Memory B cell (primary cell): ENCODE data around the gene KEAP1.
"Not testable (repeated sequence)": the region's sequence is repeated elsewhere in the genome, so short reads cannot be mapped to it uniquely, and the experiment has no call there.

ENCODE experiments used
- ATAC-seq: fragments of 150-1000 bp; cut with Tn5 transposase; 2 replicates; pipeline ENCODE4 v1.10.0; 2021; ENCODE audit warnings: low read depth, mild to moderate bottlenecking, moderate library complexity
- DNase-seq, 2 donors: peaks; one replicate each; pipeline ENCODE4 v3.0.0; 2022; ENCODE audit warnings: low spot score in 2 of 2
- H3K27ac Mint-ChIP-seq: one replicate; pipeline ENCODE4 v1.8.0; 2022; ENCODE audit warnings: mild to moderate bottlenecking, moderate library complexity, mixed read lengths
- H3K27me3 Mint-ChIP-seq: one replicate; pipeline ENCODE4 v1.8.0; 2022; ENCODE audit warnings: mixed read lengths
- H3K36me3 Mint-ChIP-seq: one replicate; pipeline ENCODE4 v1.8.0; 2022; ENCODE audit warnings: mild to moderate bottlenecking, mixed read lengths
- H3K4me1 Mint-ChIP-seq: one replicate; pipeline ENCODE4 v1.8.0; 2022; ENCODE audit warnings: mixed read lengths
- H3K4me3 Mint-ChIP-seq: one replicate; pipeline ENCODE4 v1.8.0; 2022; ENCODE audit warnings: mild to moderate bottlenecking, moderate library complexity, mixed read lengths
- H3K9me3 Mint-ChIP-seq: one replicate; pipeline ENCODE4 v1.8.0; 2022; ENCODE audit warnings: mixed read lengths

The KEAP1 gene

DNA sequence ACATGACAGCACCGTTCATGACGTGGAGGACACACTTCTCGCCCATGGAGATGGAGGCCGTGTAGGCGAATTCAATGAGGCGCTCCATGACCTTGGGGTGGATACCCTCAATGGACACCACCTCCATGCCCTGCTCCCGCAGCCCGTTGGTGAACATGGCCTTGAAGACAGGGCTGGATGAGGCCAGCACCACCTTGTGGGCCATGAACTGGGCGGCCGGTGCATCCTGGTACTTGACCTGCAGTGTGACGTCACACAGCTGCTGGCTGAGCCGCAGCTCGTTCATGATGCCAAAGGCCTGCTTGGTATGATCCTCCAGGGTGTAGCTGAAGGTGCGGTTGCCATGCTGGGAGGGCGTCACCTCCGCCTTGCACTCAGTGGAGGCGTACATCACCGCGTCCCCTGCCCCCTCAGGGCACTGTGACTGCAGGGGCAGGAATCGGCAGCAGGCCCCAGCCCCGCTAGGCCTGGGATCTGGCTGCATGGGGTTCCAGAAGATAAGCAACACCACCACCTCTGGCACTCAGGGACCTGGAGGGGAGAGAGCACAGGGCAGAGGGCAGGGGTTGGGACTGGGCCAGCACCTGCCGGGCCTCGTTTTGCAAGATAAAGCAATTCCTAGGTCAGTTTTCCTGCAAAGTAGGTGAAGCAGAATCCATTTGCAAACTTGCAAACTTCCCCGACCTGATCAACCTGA, 3.5 kb downstream of the KEAP1 start:
- DNase-seq (no peak), ATAC-seq (no peak)
- Mint-ChIP-seq H3K4me3 (no peak overlapping the region), H3K27me3 (no peaks in the 10 kb centered on the region), H3K4me1 (peaks cover 17% of the 10 kb centered on the region), H3K27ac (no peak overlapping the region), H3K36me3 (peaks cover 3% of the 10 kb centered on the region), H3K9me3 (no peaks in the 10 kb centered on the region)

DNA sequence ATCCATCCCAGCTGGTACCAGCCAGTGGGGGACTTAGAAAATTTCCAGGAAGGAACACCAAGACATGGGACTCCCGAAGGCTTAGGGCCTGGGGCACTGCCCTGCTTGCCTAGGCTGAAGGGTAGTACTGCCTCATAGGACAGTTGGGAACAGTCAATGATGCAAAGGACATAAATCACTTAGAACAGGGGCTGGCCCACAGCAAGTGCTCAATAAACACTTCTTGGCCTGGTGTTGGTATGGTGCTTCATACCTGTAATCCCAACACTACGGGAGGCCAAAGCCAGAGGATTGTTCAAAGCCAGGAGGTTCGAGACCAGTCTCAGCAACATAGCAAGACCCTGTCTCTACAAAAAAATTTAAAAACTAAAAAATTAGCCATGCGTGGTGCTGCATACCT, 5.8 kb downstream of the KEAP1 start:
- DNase-seq (no peak), ATAC-seq (no peak)
- H3K9me3 Mint-ChIP-seq: no peaks in the 10 kb centered on the region
- H3K27ac Mint-ChIP-seq: no peak overlapping the region
- no peak overlapping the region for H3K4me3 Mint-ChIP-seq
- no peaks in the 10 kb centered on the region for H3K27me3 Mint-ChIP-seq
- H3K36me3 Mint-ChIP-seq: peaks cover 4% of the 10 kb centered on the region
- H3K4me1 Mint-ChIP-seq: peaks cover 13% of the 10 kb centered on the region

GRCh38 chr19:10491472-10492047, 11.6 kb downstream of the KEAP1 start:
- H3K4me1 Mint-ChIP-seq: no peaks in the 10 kb centered on the region
- no peak overlapping the region for H3K27ac Mint-ChIP-seq
- no peaks in the 10 kb centered on the region for H3K9me3 Mint-ChIP-seq
- no peak for ATAC-seq
- DNase-seq: no peak
- H3K36me3 Mint-ChIP-seq: peaks cover 5% of the 10 kb centered on the region
- no peaks in the 10 kb centered on the region for H3K27me3 Mint-ChIP-seq
- H3K4me3 Mint-ChIP-seq: no peak overlapping the region

- Mint-ChIP-seq H3K4me1 (no peaks in the 10 kb centered on the region), H3K36me3 (peaks cover 9% of the 10 kb centered on the region), H3K27ac (no peak overlapping the region), H3K27me3 (no peaks in the 10 kb centered on the region), H3K9me3 (no peaks in the 10 kb centered on the region), H3K4me3 (no peak overlapping the region)
- ATAC-seq: no peak
- DNase-seq: no peak
Observed at GRCh38 chr19:10486551-10486950, 16.6 kb downstream of the KEAP1 start.

GRCh38 chr19:10478903-10479384, 24.2 kb downstream of the KEAP1 start:
- H3K27me3 Mint-ChIP-seq: no peaks in the 10 kb centered on the region
- peak; percentile 95 for ATAC-seq
- no peaks in the 10 kb centered on the region for H3K9me3 Mint-ChIP-seq
- H3K4me1 Mint-ChIP-seq: peaks cover 3% of the 10 kb centered on the region
- peak overlapping the region; percentile 80 for H3K27ac Mint-ChIP-seq
- DNase-seq: peak; percentile 68 to 76
- peak overlapping the region; percentile 41 for H3K4me3 Mint-ChIP-seq
- no peaks in the 10 kb centered on the region for H3K36me3 Mint-ChIP-seq

DNA sequence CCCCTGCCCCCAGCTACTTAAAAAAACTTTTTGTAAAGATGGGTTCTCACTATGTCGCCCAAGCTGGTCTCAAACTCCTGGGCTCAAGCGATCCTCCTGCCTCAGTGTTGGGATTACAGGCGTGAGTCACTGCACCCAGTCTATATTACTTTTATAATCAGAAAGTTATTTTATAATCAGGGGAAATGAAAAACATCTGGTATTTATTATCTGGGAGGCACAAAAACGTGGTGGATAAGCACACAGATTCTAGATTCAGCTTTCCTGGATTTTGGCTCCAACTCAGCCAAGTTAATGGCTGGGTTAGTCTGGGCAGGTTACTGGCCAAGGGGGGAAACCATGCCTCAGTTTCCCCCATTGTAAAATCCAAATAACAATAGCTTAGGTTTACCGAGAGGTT, 24.7 kb downstream of the KEAP1 start:
- Mint-ChIP-seq H3K27ac (no peak overlapping the region), H3K36me3 (no peaks in the 10 kb centered on the region), H3K4me3 (no peak overlapping the region), H3K27me3 (no peaks in the 10 kb centered on the region), H3K4me1 (peaks cover 3% of the 10 kb centered on the region), H3K9me3 (no peaks in the 10 kb centered on the region)
- DNase-seq (no peak), ATAC-seq (no peak)

GRCh38 chr19:10474962-10475451, 28.1 kb downstream of the KEAP1 start:
- no peaks in the 10 kb centered on the region for H3K9me3 Mint-ChIP-seq
- no peak for ATAC-seq
- no peaks in the 10 kb centered on the region for H3K36me3 Mint-ChIP-seq
- peaks cover 3% of the 10 kb centered on the region for H3K4me1 Mint-ChIP-seq
- no peak overlapping the region for H3K4me3 Mint-ChIP-seq
- peaks cover 2% of the 10 kb centered on the region for H3K27me3 Mint-ChIP-seq
- DNase-seq: no peak
- no peak overlapping the region for H3K27ac Mint-ChIP-seq

GRCh38 chr19:10473192-10473591, 30.0 kb downstream of the KEAP1 start:
- H3K36me3 Mint-ChIP-seq: no peaks in the 10 kb centered on the region

DNA sequence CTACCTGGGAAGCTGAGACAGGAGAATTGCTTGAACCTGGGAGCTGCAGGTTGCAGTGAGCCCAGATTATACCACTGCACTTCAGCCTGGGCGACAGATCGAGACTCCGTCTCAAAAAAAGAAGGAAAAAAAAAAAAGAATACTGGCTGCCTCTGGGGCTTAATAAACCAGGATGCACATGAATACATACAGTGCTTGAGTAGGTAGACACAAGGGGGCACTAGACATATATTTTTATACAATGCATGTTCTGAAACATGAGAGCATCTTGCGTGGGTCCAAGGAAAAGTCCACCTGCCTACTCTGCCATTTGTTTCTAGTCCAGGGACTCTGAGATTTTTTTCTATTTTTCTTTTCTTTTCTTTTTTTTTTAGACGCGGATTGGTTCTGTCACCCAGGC, 31.2 kb downstream of the KEAP1 start:
- DNase-seq: no peak
- Mint-ChIP-seq H3K27ac (no peak overlapping the region), H3K36me3 (peaks cover under 1% of the 10 kb centered on the region), H3K4me3 (no peak overlapping the region), H3K27me3 (peaks cover 2% of the 10 kb centered on the region), H3K9me3 (no peaks in the 10 kb centered on the region), H3K4me1 (no peaks in the 10 kb centered on the region)
- ATAC-seq: peak; percentile 63

More at GRCh38 chr19:10473192-10473591, 30.0 kb downstream of the KEAP1 start:
- ATAC-seq (no peak), DNase-seq (no peak)
- Mint-ChIP-seq H3K9me3 (no peaks in the 10 kb centered on the region), H3K27ac (no peak overlapping the region), H3K4me3 (no peak overlapping the region), H3K27me3 (peaks cover 2% of the 10 kb centered on the region), H3K4me1 (no peaks in the 10 kb centered on the region)

DNA sequence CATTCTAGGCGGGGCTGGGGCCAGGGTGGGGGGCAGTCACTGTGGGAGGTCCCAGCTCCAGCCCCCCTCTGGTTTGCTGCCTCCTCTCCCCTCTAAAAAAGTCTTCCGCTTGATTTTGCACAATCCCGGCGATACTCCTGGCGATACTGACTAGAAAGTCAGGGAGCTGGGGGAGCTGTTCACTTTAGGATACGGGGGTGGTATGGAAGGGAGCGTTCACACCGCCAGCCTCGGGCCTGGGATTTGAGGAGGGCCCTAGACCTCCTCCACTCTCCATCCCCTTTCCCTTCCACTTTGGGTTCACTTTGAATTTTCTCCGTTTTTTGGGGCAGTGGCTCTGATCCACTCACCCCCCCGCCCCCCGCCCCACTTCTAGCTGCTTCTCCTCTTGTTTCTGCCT, 35.0 kb downstream of the KEAP1 start:
- no peak overlapping the region for H3K4me3 Mint-ChIP-seq
- no peak for DNase-seq
- H3K9me3 Mint-ChIP-seq: no peaks in the 10 kb centered on the region
- H3K27me3 Mint-ChIP-seq: no peaks in the 10 kb centered on the region
- ATAC-seq: no peak
- H3K27ac Mint-ChIP-seq: no peak overlapping the region
- no peaks in the 10 kb centered on the region for H3K4me1 Mint-ChIP-seq
- peaks cover 3% of the 10 kb centered on the region for H3K36me3 Mint-ChIP-seq

GRCh38 chr19:10467104-10467706, 36.0 kb downstream of the KEAP1 start:
- no peak overlapping the region for H3K4me3 Mint-ChIP-seq
- no peak overlapping the region for H3K27ac Mint-ChIP-seq
- peaks cover 6% of the 10 kb centered on the region for H3K4me1 Mint-ChIP-seq
- peaks cover 2% of the 10 kb centered on the region for H3K27me3 Mint-ChIP-seq
- peaks cover 3% of the 10 kb centered on the region for H3K36me3 Mint-ChIP-seq
- no peaks in the 10 kb centered on the region for H3K9me3 Mint-ChIP-seq
- ATAC-seq (no peak), DNase-seq (no peak)

- Mint-ChIP-seq H3K4me1 (peaks cover 12% of the 10 kb centered on the region), H3K36me3 (peaks cover 3% of the 10 kb centered on the region), H3K27me3 (peaks cover 2% of the 10 kb centered on the region), H3K9me3 (no peaks in the 10 kb centered on the region), H3K4me3 (no peak overlapping the region), H3K27ac (no peak overlapping the region)
- no peak for ATAC-seq
- DNase-seq: no peak
Observed at GRCh38 chr19:10464456-10464855, 38.7 kb downstream of the KEAP1 start.

- H3K27ac Mint-ChIP-seq: no peak overlapping the region
- H3K9me3 Mint-ChIP-seq: no peaks in the 10 kb centered on the region
- peak overlapping the region; percentile 63 for H3K4me3 Mint-ChIP-seq
- peaks cover 12% of the 10 kb centered on the region for H3K4me1 Mint-ChIP-seq
- DNase-seq (no peak), ATAC-seq (no peak)
- H3K27me3 Mint-ChIP-seq: peaks cover 2% of the 10 kb centered on the region
- H3K36me3 Mint-ChIP-seq: peaks cover 3% of the 10 kb centered on the region
Observed at GRCh38 chr19:10462557-10462956, 40.6 kb downstream of the KEAP1 start.

- H3K27me3 Mint-ChIP-seq, H3K9me3 Mint-ChIP-seq, H3K27ac Mint-ChIP-seq, ATAC-seq, H3K36me3 Mint-ChIP-seq, DNase-seq: not testable (repeated sequence)
- H3K4me1 Mint-ChIP-seq: peaks cover 12% of the 10 kb centered on the region
- H3K4me3 Mint-ChIP-seq: peak overlapping the region; percentile 74
Observed at GRCh38 chr19:10462042-10462441, 41.1 kb downstream of the KEAP1 start.
